ENCODE data around the gene KRT79.

DNA sequence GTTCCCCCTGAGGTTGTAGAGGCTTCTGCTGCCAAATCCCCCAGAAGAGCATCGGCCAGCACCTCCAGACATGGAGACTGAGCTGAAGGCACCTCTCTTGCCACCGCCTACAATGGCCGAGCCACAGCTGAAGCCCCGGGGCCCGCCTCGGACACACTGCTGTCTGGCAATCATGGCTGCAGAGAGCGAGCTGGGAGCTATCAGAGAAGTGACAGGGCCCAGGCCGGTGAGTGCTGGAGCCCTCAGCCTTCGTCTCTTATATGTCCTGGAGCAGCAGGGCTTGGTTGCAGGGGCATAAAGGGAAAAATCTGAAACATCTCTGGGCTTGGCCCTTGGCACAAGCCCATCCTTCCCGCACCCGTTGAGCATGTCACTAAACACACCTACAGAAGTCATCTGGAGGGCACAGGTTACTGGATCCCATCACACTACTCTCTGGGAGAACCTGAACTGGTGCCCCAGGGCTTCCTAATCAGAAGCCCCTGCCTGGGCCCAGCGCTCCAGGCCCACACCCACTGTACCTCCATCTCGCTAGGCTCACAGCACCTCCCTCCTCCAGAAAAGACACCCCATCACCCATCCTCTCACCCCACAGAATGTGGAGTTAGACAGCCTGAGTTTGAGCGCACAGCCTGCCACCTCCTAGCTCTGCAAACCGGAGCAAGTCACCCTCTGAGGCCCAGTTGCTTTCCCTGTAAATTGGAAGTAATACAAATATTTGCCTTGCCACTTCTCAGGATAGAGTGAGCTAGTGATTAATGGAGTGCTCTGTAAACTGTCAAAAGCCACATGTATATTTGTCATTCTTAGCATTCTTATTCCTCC, 20.0 kb downstream of the KRT79 start, which contains the start of gene KRT4:
- no peak for TF ChIP-seq EZH2 (IDR thresholded peaks at IDR 0.05; ENCODE audit: low read length, missing control alignments)
- TF ChIP-seq, protein P1, sequence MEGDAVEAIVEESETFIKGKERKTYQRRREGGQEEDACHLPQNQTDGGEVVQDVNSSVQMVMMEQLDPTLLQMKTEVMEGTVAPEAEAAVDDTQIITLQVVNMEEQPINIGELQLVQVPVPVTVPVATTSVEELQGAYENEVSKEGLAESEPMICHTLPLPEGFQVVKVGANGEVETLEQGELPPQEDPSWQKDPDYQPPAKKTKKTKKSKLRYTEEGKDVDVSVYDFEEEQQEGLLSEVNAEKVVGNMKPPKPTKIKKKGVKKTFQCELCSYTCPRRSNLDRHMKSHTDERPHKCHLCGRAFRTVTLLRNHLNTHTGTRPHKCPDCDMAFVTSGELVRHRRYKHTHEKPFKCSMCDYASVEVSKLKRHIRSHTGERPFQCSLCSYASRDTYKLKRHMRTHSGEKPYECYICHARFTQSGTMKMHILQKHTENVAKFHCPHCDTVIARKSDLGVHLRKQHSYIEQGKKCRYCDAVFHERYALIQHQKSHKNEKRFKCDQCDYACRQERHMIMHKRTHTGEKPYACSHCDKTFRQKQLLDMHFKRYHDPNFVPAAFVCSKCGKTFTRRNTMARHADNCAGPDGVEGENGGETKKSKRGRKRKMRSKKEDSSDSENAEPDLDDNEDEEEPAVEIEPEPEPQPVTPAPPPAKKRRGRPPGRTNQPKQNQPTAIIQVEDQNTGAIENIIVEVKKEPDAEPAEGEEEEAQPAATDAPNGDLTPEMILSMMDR (conservative IDR thresholded peaks at IDR 0.05 in 1 of 2, IDR thresholded peaks at IDR 0.05 in 1 of 2; ENCODE audit: low read depth in 1 of 2, low read length in 2 of 2) = no peak

All from fibroblast of lung (primary cell).